OCI-LY1 (cell line): ENCODE results near the gene SLC24A3.

ENCODE experiments used
- CTCF ChIP-seq: fragments of 200-600 bp; sonication (generic), shearing (Covaris generic); IDR thresholded peaks from 2 replicates; pipeline ENCODE4 v1.5.1; 2017; ENCODE audit warnings: mild to moderate bottlenecking, antibody characterized with exemption, low read length, moderate library complexity, mixed read lengths
- EZH2 ChIP-seq: fragments of 200-600 bp; sonication (generic), shearing (Covaris generic); IDR thresholded peaks from 2 replicates; pipeline ENCODE4 v1.8.0; 2017; ENCODE audit warnings: borderline replicate concordance, mixed run types, mild to moderate bottlenecking, antibody characterized with exemption, low read length, moderate library complexity, mixed read lengths

DNA sequence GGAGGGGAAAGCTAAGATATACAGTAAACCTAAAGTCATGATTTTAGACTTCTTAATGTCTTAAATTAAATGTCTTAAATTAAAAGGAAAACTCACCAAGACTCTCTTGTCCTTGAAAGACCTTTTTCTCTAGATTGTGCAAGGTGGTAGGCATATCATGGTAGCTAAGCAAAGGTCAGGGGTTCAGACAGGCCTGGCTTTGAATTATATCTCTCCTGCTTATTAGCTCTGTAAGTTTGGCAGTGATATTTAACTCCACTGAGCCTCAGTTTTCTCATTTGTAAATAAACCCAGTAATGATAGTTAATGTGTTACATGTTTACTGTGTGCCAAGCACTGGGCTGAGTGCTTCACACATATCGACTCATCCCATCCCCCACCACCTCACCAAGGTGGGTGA is 203.3 kb downstream of the SLC24A3 start:
- TF ChIP-seq CTCF (no peak), EZH2 (no peak)
